ENCODE measurements around the gene AKAP13.
"Not testable (repeated sequence)": the region's sequence is repeated elsewhere in the genome, so short reads cannot be mapped to it uniquely, and the experiment has no call there.

GRCh38 chr15:85346462-85347084, 33.8 kb upstream of the AKAP13 start:
- not testable (repeated sequence) for TF ChIP-seq CTCF, POLR2A (IDR thresholded peaks at IDR 0.05)
